Measurements from ENCODE around the gene CARD14.
"Not testable (repeated sequence)": the region's sequence is repeated elsewhere in the genome, so short reads cannot be mapped to it uniquely, and the experiment has no call there.

Gene CARD14

GRCh38 chr17:80151333-80151732, 18.5 kb upstream of the CARD14 start:
- DNase-seq, result no peak

GRCh38 chr17:80152081-80152702, 17.6 kb upstream of the CARD14 start:
- peak; percentile 39 for DNase-seq

- no peak for DNase-seq
These were observed 16.8 kb upstream of the CARD14 start for GRCh38 chr17:80153004-80153403.

- DNase-seq, result no peak
These were observed 15.7 kb upstream of the CARD14 start for GRCh38 chr17:80154166-80154565.

GRCh38 chr17:80155600-80155999, 14.2 kb upstream of the CARD14 start:
- not testable (repeated sequence) for DNase-seq

- no peak for DNase-seq
These were observed 11.0 kb upstream of the CARD14 start for GRCh38 chr17:80158846-80159245.

- DNase-seq, result no peak
These were observed 9.3 kb upstream of the CARD14 start for GRCh38 chr17:80160536-80160935.

- no peak for DNase-seq
These were observed 6.5 kb upstream of the CARD14 start for GRCh38 chr17:80163336-80163735.

GRCh38 chr17:80164185-80164584, 5.6 kb upstream of the CARD14 start:
- DNase-seq, result no peak

- DNase-seq, result no peak
These were observed 3.4 kb upstream of the CARD14 start for GRCh38 chr17:80166446-80166845.

GRCh38 chr17:80168371-80168770, 1.5 kb upstream of the CARD14 start:
- no peak for DNase-seq

GRCh38 chr17:80169107-80169506, 723 bp upstream of the CARD14 start:
- no peak for DNase-seq

- no peak for DNase-seq
These were observed 1.9 kb downstream of the CARD14 start for GRCh38 chr17:80171681-80172080.

GRCh38 chr17:80173126-80173525, 3.3 kb downstream of the CARD14 start:
- DNase-seq, result no peak

GRCh38 chr17:80173916-80174315, 4.1 kb downstream of the CARD14 start:
- no peak for DNase-seq

GRCh38 chr17:80176757-80177156, 6.9 kb downstream of the CARD14 start:
- DNase-seq, result no peak

- DNase-seq, result no peak
These were observed 8.3 kb downstream of the CARD14 start for GRCh38 chr17:80177986-80178595.

GRCh38 chr17:80180192-80180591, 10.4 kb downstream of the CARD14 start:
- DNase-seq, result no peak

GRCh38 chr17:80181431-80181830, 11.6 kb downstream of the CARD14 start:
- DNase-seq, result no peak

GRCh38 chr17:80182118-80182844, 12.5 kb downstream of the CARD14 start:
- DNase-seq, result no peak

- no peak for DNase-seq
These were observed 13.0 kb downstream of the CARD14 start for GRCh38 chr17:80182845-80183223.

- no peak for DNase-seq
These were observed 14.0 kb downstream of the CARD14 start for GRCh38 chr17:80183581-80184422.

- no peak for DNase-seq
These were observed 14.5 kb downstream of the CARD14 start for GRCh38 chr17:80184423-80184714.

GRCh38 chr17:80185968-80186367, 16.1 kb downstream of the CARD14 start:
- DNase-seq, result no peak

Measured in T1000 (cell line).